ENCODE measurements around the gene TMEM163. TPM values are rescaled to one million over a fixed set of nuclear protein-coding genes. Genes with fewer than 3 reads are reported as not detected.

TMEM163 gene
- total and polyA plus RNA-seq, 2 of the 13 experiments (the other 11 are each of a cell fraction or from before 2014, with no cell fraction given), result 0.05 TPM; not detected in 1

DNA sequence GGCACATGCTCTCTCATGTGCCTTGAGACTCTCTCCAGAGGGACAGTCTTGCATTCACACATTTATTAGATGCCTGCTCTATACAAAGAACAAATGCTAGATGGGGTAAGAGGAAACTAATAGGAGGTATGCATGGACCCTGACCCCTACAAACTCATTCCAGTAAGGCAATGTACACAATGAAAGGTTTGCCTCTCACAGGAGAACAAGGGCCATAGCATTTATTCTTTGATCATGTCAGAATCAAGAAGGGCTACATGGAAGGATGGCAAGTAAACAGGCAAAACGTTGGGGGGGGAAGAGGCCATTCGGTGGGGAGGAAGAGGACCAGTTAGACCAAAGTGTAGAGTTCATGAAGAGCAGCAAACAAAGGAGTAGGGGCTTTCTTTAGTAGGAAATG lies 130.2 kb downstream of the TMEM163 start (continued):
- no peak for TF ChIP-seq SNRNP70 (IDR thresholded peaks at IDR 0.05; ENCODE audit: low read depth, low read length)
- no peak for TF ChIP-seq HNRNPLL (IDR thresholded peaks at IDR 0.05; ENCODE audit: low read depth, low read length, poor library complexity, severe bottlenecking)
- no peak for TF ChIP-seq ZNF577 (CRISPR knock-in tag; IDR thresholded peaks at IDR 0.05; ENCODE audit: borderline replicate concordance, low read depth)
- TF ChIP-seq TCF7 (IDR thresholded peaks at IDR 0.05; ENCODE audit: low read depth), result peak; percentile 29; the same call in 1 of the 2 replicates
- TF ChIP-seq DPF2 (CRISPR knock-in tag; IDR thresholded peaks at IDR 0.05; ENCODE audit: borderline replicate concordance, low read depth), result no peak
- TF ChIP-seq HNF4G (IDR thresholded peaks at IDR 0.05; ENCODE audit: borderline replicate concordance, low read depth, low read length), result no peak
- TF ChIP-seq HNF4G (CRISPR knock-in tag; IDR thresholded peaks at IDR 0.05; ENCODE audit: borderline replicate concordance, low read depth), result no peak
- no peak for TF ChIP-seq ZBTB4 (CRISPR knock-in tag; IDR thresholded peaks at IDR 0.05; ENCODE audit: borderline replicate concordance)
- TF ChIP-seq ZBTB8A (CRISPR knock-in tag; IDR thresholded peaks at IDR 0.05; ENCODE audit: borderline replicate concordance, low read depth), result no peak
- TF ChIP-seq ZNF776 (CRISPR knock-in tag; IDR thresholded peaks at IDR 0.05), result no peak
- no peak for TF ChIP-seq ZNF569 (CRISPR knock-in tag; IDR thresholded peaks at IDR 0.05; ENCODE audit: borderline replicate concordance)
- 0 out of 2 replicates have a peak, but pooled peaks have one; percentile 8 for TF ChIP-seq ZNF281 (CRISPR knock-in tag; IDR thresholded peaks at IDR 0.05; ENCODE audit: borderline replicate concordance)
- peak; percentile 12; the same call in 1 of the 2 replicates for TF ChIP-seq RARA (CRISPR knock-in tag; IDR thresholded peaks at IDR 0.05)
- TF ChIP-seq HNRNPK (IDR thresholded peaks at IDR 0.05; ENCODE audit: low read depth, low read length, poor library complexity, severe bottlenecking), result no peak
- TF ChIP-seq ATRX (CRISPR knock-in tag; IDR thresholded peaks at IDR 0.05; ENCODE audit: borderline replicate concordance), result no peak
- TF ChIP-seq SNAPC2 (CRISPR knock-in tag; IDR thresholded peaks at IDR 0.05), result no peak
- TF ChIP-seq, protein P1, sequence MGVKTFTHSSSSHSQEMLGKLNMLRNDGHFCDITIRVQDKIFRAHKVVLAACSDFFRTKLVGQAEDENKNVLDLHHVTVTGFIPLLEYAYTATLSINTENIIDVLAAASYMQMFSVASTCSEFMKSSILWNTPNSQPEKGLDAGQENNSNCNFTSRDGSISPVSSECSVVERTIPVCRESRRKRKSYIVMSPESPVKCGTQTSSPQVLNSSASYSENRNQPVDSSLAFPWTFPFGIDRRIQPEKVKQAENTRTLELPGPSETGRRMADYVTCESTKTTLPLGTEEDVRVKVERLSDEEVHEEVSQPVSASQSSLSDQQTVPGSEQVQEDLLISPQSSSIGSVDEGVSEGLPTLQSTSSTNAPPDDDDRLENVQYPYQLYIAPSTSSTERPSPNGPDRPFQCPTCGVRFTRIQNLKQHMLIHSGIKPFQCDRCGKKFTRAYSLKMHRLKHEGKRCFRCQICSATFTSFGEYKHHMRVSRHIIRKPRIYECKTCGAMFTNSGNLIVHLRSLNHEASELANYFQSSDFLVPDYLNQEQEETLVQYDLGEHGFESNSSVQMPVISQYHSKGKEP (CRISPR knock-in tag; IDR thresholded peaks at IDR 0.05), result no peak
- 0 out of 2 replicates have a peak, but pooled peaks have one; percentile 55 for TF ChIP-seq ZNF644 (CRISPR knock-in tag; IDR thresholded peaks at IDR 0.05; ENCODE audit: low read depth)
- TF ChIP-seq ZNF335 (CRISPR knock-in tag; IDR thresholded peaks at IDR 0.05), result no peak
- no peak for TF ChIP-seq FOXP1 (IDR thresholded peaks at IDR 0.05)
- no peak for TF ChIP-seq FOXP1 (CRISPR knock-in tag; IDR thresholded peaks at IDR 0.05)
- TF ChIP-seq PAF1 (CRISPR knock-in tag; IDR thresholded peaks at IDR 0.05), result no peak
- no peak for TF ChIP-seq EED (CRISPR knock-in tag; IDR thresholded peaks at IDR 0.05)
- 0 out of 2 replicates have a peak, but pooled peaks have one; percentile 29 for TF ChIP-seq NR2F6 (IDR thresholded peaks at IDR 0.05)
- TF ChIP-seq NR2F6 (CRISPR knock-in tag; IDR thresholded peaks at IDR 0.05), result no peak
- no peak for TF ChIP-seq ZNF430 (CRISPR knock-in tag; IDR thresholded peaks at IDR 0.05)

All from HepG2 (cell line).